WTC11 (cell line): ENCODE data around the gene PSD4. TPM values are rescaled to one million over a fixed set of nuclear protein-coding genes. Genes with fewer than 3 reads are reported as not detected.

ENCODE experiments used
- ATAC-seq: fragments of 200-7000 bp; cut with Tn5 transposase; 2 replicates; pipeline ENCODE4 v1.10.0; 2021; ENCODE audit warnings: mild to moderate bottlenecking, moderate library complexity
- CTCF ChIA-PET: fragments of 300-600 bp; sonication (Branson Sonifier 250); formaldehyde crosslinking; loops from one replicate; lab custom pipeline; 2021; ENCODE audit warnings: antibody characterized with exemption; lab: Charles Lee
- POLR2A ChIA-PET: fragments of 350-600 bp; sonication (Branson Sonifier 250); formaldehyde crosslinking; loops from one replicate; lab custom pipeline; 2021; ENCODE audit warnings: antibody characterized with exemption; lab: Charles Lee
- DNase-seq: peaks from one replicate; pipeline ENCODE4 v3.0.0; 2021; ENCODE audit warnings: low spot score
- H3K27ac Mint-ChIP-seq: 2 replicates; pipeline ENCODE4 v1.8.0; 2021; ENCODE audit warnings: mixed read lengths
- H3K27me3 Mint-ChIP-seq: 2 replicates; pipeline ENCODE4 v1.8.0; 2021; ENCODE audit warnings: low read depth, mild to moderate bottlenecking, moderate library complexity, mixed read lengths
- H3K36me3 Mint-ChIP-seq: 2 replicates; pipeline ENCODE4 v1.8.0; 2021; ENCODE audit warnings: mixed read lengths
- H3K4me1 Mint-ChIP-seq: 2 replicates; pipeline ENCODE4 v1.8.0; 2022; ENCODE audit warnings: mixed read lengths
- H3K4me3 Mint-ChIP-seq: 2 replicates; pipeline ENCODE4 v1.8.0; 2021; ENCODE audit warnings: mild to moderate bottlenecking, moderate library complexity, mixed read lengths
- H3K9me3 Mint-ChIP-seq: 2 replicates; pipeline ENCODE4 v1.8.0; 2021; ENCODE audit warnings: mixed read lengths
- CBFB ChIP-seq: sonication (generic); formaldehyde crosslinking; IDR thresholded peaks from 2 replicates; pipeline ENCODE4 v1.8.1; 2022; ENCODE audit warnings: mild to moderate bottlenecking, low read depth, missing genetic modification reagents
- ERG ChIP-seq: fragments of 250-450 bp; sonication (Bioruptor Pico); IDR thresholded peaks from 2 replicates; pipeline ENCODE4 v1.8.0; 2021; ENCODE audit warnings: mild to moderate bottlenecking
- ESRRA ChIP-seq: sonication (generic); formaldehyde crosslinking; IDR thresholded peaks from 2 replicates; pipeline ENCODE4 v1.8.1; 2022; ENCODE audit warnings: mild to moderate bottlenecking, missing genetic modification reagents, borderline replicate concordance
- ETV6 ChIP-seq: sonication (generic); formaldehyde crosslinking; IDR thresholded peaks from 2 replicates; pipeline ENCODE4 v1.8.1; 2022; ENCODE audit warnings: mild to moderate bottlenecking, missing genetic modification reagents
- FOXJ3 ChIP-seq: sonication (generic); formaldehyde crosslinking; IDR thresholded peaks from 2 replicates; pipeline ENCODE4 v1.9.0; 2021; ENCODE audit warnings: missing genetic modification reagents, mild to moderate bottlenecking, borderline replicate concordance
- GRHL2 ChIP-seq: fragments of 250-450 bp; sonication (Bioruptor Pico); IDR thresholded peaks from 2 replicates; pipeline ENCODE4 v1.8.0; 2022; ENCODE audit warnings: mild to moderate bottlenecking, moderate library complexity; ENCODE audit not compliant: insufficient replicate concordance, severe bottlenecking
- GTF2I ChIP-seq: fragments of 250-450 bp; sonication (Bioruptor Pico); conservative IDR thresholded peaks from 2 replicates; pipeline ENCODE4 v1.4.0; 2021; ENCODE audit warnings: mild to moderate bottlenecking
- IRF1 ChIP-seq: sonication (generic); formaldehyde crosslinking; IDR thresholded peaks from 2 replicates; pipeline ENCODE4 v1.8.0; 2023; ENCODE audit warnings: missing genetic modification reagents
- IRF2 ChIP-seq: sonication (generic); formaldehyde crosslinking; IDR thresholded peaks from 2 replicates; pipeline ENCODE4 v1.8.0; 2022; ENCODE audit warnings: low read depth, missing genetic modification reagents, borderline replicate concordance
- JUN ChIP-seq: sonication (generic); formaldehyde crosslinking; IDR thresholded peaks from 2 replicates; pipeline ENCODE4 v1.8.0; 2023; ENCODE audit warnings: mild to moderate bottlenecking, missing genetic modification reagents
- MAX ChIP-seq: sonication (generic); formaldehyde crosslinking; IDR thresholded peaks from 2 replicates; pipeline ENCODE4 v1.8.0; 2022; ENCODE audit warnings: mild to moderate bottlenecking, missing genetic modification reagents
- NR2C2 ChIP-seq: sonication (generic); formaldehyde crosslinking; IDR thresholded peaks from 2 replicates; pipeline ENCODE4 v1.8.0; 2022; ENCODE audit warnings: mild to moderate bottlenecking, missing genetic modification reagents
- PRRX2 ChIP-seq: fragments of 250-450 bp; sonication (Bioruptor Pico); IDR thresholded peaks from 2 replicates; pipeline ENCODE4 v1.8.0; 2021; ENCODE audit warnings: mild to moderate bottlenecking
- RORB ChIP-seq: fragments of 250-450 bp; sonication (Bioruptor Pico); IDR thresholded peaks from 2 replicates; pipeline ENCODE4 v1.9.0; 2021; ENCODE audit warnings: mild to moderate bottlenecking
- SMAD4 ChIP-seq: sonication (generic); formaldehyde crosslinking; IDR thresholded peaks from 2 replicates; pipeline ENCODE4 v1.8.0; 2022; ENCODE audit warnings: mild to moderate bottlenecking, missing genetic modification reagents
- STAT6 ChIP-seq: sonication (generic); formaldehyde crosslinking; conservative IDR thresholded peaks from 2 replicates; pipeline ENCODE4 v1.8.1; 2023; ENCODE audit warnings: mild to moderate bottlenecking, low read depth, missing genetic modification reagents, moderate library complexity
- ZMAT4 ChIP-seq: fragments of 250-450 bp; sonication (Bioruptor Pico); IDR thresholded peaks from 2 replicates; pipeline ENCODE4 v1.9.0; 2021; ENCODE audit warnings: mild to moderate bottlenecking
- ZNF121 ChIP-seq: sonication (generic); formaldehyde crosslinking; IDR thresholded peaks from 2 replicates; pipeline ENCODE4 v1.8.0; 2023; ENCODE audit warnings: missing genetic modification reagents
- ZNF423 ChIP-seq: fragments of 250-450 bp; sonication (Bioruptor Pico); IDR thresholded peaks from 2 replicates; pipeline ENCODE4 v2.1.2; 2022; ENCODE audit warnings: mild to moderate bottlenecking, moderate library complexity
- ZNF532 ChIP-seq: fragments of 250-450 bp; sonication (Bioruptor Pico); IDR thresholded peaks from 2 replicates; pipeline ENCODE4 v1.9.0; 2021; ENCODE audit warnings: mild to moderate bottlenecking, borderline replicate concordance
- total RNA-seq: library from RNA; stranded (reverse); gene quantifications from 3 replicates; pipeline ENCODE4 v1.2.3, GENCODE V29; 2021

Gene PSD4
- total RNA-seq, 1 experiment from 2014 or later = 1.5 TPM

- Mint-ChIP-seq H3K4me3 (no peak overlapping the region), H3K4me1 (no peaks in the 10 kb centered on the region), H3K36me3 (no peaks in the 10 kb centered on the region), H3K9me3 (peaks cover 12% of the 10 kb centered on the region), H3K27ac (no peak overlapping the region), H3K27me3 (peaks cover 5% of the 10 kb centered on the region; the same call in 1 of the 2 replicates)
- ChIA-PET CTCF (interaction anchor here (1.2 to 5.4 kb wide), 2 partner anchors 15 to 58 kb away, joined by 4 to 32 read pairs; no protein-coding TSS in a partner anchor), POLR2A (interaction anchor here (0.6 kb wide), 1 partner anchor 131 kb away, joined by 6 read pairs; no protein-coding TSS in a partner anchor)
- TF ChIP-seq IRF2 (CRISPR knock-in tag) (no peak), ESRRA (CRISPR knock-in tag) (no peak), ZNF423 (CRISPR knock-in tag) (no peak), GRHL2 (CRISPR knock-in tag) (no peak), FOXJ3 (CRISPR knock-in tag) (no peak), PRRX2 (CRISPR knock-in tag) (no peak), CBFB (CRISPR knock-in tag) (no peak), RORB (no peak), NR2C2 (CRISPR knock-in tag) (no peak), STAT6 (CRISPR knock-in tag) (no peak), IRF1 (no peak), ZNF532 (CRISPR knock-in tag) (no peak), ETV6 (CRISPR knock-in tag) (no peak), MAX (CRISPR knock-in tag) (no peak), SMAD4 (CRISPR knock-in tag) (no peak), JUN (no peak), ZMAT4 (no peak), GTF2I (CRISPR knock-in tag) (no peak), ZNF121 (CRISPR knock-in tag) (no peak), ERG (CRISPR knock-in tag) (no peak)
- ATAC-seq (no peak), DNase-seq (no peak)
These were observed 32.3 kb upstream of the PSD4 start for GRCh38 chr2:113141451-113141850.
